Stimulated activated naive CD4-positive, alpha-beta T cell treated with Interleukin-2 at 50 U/mL for 16 hours (primary cell): ENCODE results near the gene LDB2.
"Not testable (repeated sequence)": the region's sequence is repeated elsewhere in the genome, so short reads cannot be mapped to it uniquely, and the experiment has no call there.

Experiments
- DNase-seq: peaks from one replicate; lab custom pipeline; 2025; lab: John Stamatoyannopoulos, UW

The LDB2 gene

GRCh38 chr4:16596267-16596666, 302.2 kb downstream of the LDB2 start:
- no peak for DNase-seq

- DNase-seq: no peak
These were observed 304.3 kb downstream of the LDB2 start for GRCh38 chr4:16594128-16594527.

DNA sequence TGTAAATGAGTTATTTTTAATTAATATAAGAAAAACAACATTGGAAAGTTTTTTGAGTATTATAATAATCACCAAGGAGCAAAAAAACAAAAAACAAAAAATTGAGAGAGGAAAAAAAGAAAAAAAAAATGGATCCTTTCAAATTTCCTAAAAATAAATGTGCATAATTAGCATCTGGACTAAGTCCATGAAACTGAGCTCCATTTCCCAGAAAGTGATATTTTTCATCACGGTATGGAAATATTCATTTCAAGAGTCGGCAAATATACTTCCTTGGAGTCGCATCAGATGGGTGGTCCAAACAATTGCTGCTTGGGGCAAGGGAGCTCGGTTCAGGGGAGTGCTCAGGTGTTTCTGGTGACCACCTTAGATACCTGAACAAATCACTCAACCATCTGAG, 305.1 kb downstream of the LDB2 start:
- no peak for DNase-seq

DNA sequence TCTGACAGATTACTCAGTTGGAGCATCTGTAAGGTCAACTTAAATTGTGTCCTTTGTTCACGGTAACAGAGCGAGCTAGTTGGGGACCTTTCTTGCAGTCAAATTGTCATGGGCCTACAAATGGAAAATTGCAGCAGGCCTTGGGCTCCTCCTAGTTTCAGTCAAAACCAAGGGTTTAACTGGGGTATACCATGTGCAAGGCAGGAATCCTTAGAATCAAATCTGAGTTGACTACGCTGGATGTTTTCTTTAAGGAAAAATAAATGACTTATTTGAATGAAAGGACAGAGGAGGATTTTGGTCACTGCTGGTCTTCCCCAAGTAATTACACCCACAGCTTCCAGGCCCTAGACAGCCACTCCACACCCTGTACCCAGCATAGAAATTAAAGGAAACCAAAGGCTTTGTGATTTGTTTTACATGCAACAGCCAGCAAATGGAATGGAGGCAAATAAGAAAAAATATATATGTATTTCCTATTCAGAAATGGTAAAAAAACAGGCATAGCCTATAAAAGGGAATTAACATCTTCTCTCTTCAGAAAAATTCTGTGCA, 307.1 kb downstream of the LDB2 start:
- DNase-seq: no peak

DNA sequence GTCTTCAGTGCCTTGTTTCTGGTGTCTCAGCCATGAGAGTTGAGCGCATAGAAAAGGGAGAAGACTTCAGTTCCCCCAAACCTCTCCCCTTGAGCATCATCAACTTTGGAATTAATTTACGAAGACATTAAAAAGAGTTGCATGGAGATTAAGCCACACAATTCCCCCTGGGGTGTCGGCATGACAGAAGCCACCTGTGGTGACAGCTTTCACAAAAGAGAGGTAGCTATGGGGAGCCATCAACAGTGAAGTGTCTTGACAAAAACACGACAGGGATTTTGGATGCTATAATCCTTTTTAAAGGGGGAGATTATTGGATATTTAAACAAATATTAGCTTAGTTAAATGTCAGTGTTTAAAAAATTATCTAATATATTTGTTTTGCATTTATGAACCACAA, 307.6 kb downstream of the LDB2 start:
- no peak for DNase-seq

- DNase-seq: no peak
These were observed 309.8 kb downstream of the LDB2 start for GRCh38 chr4:16588651-16589050.

DNA sequence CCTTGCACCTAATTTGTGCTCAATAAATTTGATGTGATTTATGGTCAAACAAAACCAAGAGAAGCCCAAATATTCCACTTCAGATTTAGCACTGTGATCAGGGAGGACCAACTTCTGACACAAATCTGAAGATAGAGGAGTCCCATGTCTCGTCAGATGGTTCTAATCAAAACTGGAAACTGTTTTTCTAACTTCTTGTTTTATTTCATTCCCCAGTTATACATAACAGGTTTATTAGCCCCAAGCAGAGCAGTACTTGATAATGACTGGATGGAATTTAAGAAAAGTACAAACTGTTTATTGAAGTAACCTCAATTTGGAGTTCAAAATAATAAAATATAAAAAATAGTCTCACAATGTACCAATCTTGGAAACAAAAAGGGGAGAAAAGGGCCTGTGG, 310.3 kb downstream of the LDB2 start:
- no peak for DNase-seq

- DNase-seq: no peak
These were observed 313.4 kb downstream of the LDB2 start for GRCh38 chr4:16585053-16585452.

GRCh38 chr4:16583764-16584163, 314.7 kb downstream of the LDB2 start:
- DNase-seq: no peak

GRCh38 chr4:16582526-16582925, 315.9 kb downstream of the LDB2 start:
- no peak for DNase-seq

DNA sequence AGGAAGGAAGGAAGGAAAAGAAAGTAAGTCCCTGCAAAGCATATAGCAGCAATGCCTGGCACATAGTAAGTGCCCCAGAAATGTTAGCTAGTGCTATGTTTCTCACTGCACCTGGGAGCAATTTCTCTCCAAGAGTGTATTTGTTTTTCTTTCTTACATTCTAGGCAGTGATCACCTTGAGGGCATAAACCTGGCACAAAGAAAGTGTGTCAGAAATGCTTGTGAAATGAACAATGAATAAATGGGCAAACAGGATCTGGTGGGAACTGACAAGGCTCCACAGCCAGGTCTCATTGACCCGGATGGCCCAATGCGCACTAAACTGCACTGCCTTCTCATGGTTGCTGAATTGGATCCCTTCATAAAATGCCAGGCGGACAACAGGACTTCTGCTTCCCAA, 316.4 kb downstream of the LDB2 start:
- no peak for DNase-seq

DNA sequence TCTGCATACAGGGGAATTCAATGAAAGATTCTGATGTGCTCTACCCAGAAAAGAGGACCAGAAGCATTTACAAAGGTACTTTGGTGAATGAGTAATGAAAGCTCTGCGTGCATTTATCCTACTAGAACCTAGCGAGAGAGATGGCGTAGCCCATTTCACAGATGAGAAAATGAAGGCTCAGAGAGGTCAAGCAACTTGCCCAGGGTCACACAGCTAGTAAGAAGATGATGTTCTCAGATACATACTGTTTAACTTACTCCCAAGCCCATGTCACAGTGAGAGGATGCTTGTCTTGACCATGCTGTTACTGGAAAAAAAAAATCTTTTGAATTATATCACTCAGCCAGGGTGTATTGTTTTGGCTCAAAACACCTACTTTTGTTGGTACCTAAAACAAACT, 317.3 kb downstream of the LDB2 start:
- no peak for DNase-seq

DNA sequence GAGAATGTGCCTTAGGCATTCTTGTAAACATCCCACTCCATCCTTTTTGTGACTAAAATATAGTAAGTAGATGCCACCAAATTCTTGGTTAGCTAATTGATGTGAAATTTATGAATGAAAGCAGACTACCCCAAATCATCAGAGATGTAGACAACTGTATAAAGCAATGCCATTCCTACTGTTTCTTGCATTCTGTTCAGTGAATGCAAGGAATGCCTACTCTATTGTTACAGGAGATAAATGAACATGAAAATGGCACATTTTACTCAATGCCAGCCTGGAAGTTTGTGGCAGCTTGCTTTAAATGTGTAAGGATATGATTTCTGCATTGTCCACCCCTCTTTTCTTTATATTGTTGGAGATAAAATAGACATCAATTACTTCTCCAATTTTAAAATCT, 317.9 kb downstream of the LDB2 start:
- DNase-seq: no peak

DNA sequence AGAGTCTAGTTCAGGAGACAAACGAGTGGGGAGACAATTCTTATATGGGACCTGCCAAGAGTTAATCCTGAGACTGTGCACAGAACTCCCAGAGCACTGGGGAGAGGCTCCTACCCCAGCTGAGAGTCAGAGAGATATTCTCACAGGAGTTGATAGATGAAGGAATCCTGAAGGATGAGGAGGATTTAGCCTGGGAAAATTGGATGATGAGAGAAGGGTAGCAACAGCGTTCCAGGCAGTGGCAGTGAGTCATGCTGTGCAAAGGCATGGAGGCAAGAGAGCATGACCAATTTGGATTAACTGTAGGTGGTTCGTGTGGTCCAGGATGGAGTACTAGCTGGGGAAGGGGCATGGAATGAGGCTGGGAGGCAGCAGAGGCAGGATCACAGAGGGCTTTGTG, 318.6 kb downstream of the LDB2 start:
- no peak for DNase-seq

DNA sequence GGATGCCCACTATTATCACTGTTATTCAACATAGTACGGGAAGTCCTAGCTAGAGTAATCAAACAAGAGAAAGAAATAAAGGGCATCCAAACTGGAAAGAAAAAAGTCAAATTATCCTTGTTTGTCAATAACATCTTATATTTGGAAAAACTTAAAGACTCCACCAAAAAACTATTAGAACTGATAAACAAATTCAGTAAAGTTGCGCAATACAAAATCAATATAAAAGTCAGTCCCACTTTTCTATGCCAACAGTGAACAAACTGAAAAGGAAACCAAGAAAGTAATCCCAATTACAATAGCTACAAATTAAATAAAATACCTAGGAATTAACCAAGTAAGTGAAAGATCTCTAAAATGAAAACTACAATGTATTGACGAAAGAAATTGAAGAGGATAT, 321.3 kb downstream of the LDB2 start:
- DNase-seq: no peak

DNA sequence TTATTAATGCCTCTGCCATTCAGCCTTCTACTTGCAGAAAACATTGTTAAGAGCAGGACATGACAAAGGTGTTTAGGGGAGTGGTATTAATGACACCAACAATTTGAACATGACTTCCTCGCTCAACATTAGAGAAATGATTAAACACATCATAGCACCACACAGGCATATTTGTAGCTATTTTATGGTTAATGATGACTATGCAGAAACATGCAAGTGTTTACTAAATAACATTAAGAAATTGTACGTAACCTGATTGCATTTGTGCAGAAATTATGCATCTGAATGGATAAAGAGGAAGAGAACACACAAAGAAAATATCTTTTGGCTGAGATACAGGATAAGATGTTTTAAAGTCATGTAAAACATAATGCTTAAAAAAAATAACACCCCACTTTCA, 323.5 kb downstream of the LDB2 start:
- no peak for DNase-seq

- no peak for DNase-seq
These were observed 324.7 kb downstream of the LDB2 start for GRCh38 chr4:16573739-16574138.

DNA sequence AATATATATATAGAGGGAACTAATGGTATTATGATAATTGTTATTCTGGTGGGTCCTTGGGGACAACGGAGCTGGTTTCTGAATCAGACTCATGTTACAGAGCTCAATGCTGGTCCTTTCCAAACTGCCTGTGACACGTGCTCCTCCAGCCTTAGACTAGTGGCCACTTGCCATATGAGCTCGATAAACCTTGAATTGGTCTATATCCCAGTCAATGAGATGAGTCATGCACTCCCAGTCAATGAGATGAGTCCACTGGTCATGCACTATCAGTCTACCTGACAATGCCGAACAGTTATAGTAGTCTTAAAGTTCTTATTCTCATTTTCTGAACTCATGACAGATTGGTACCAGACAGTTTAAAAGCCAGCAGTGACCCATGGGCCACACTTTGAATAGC, 325.2 kb downstream of the LDB2 start:
- no peak for DNase-seq

GRCh38 chr4:16572631-16573030, 325.8 kb downstream of the LDB2 start:
- DNase-seq: no peak

DNA sequence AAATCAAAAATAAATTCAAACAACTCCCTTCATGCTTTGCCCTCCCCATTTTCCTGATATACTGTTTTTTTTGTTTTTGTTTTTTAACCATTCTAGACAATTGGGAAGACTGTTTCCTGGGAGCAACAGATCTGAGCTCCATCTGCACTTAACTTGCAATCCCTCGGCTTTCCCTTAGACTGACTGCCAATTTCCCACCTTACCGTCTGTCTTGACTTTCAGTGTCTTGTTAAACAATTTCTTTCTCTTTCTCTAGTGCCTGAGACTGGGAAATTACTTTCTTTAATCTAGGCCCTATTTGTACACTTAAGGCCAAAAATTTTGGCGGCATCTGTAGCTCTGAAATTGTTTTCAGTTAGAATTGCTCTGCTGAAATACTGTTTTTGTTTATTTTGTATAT, 326.3 kb downstream of the LDB2 start:
- no peak for DNase-seq

DNA sequence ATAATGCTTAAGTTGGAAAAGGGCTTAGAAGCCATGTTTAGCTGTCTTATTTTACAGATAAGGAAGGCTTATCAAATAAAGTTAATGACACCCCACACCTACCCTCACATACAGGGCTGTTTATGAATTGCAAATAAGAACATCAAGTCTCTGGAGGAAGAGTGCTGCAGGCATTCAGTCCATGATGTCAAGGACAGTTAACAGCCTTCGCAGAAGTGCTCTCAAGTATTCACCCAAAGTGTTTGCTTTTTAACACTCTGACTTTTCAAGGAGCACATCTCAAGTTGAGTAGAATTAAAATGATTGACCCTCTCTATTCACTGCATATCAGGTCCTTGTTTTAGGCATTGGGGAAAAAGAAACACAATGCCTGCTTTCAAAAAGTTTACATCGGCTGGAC, 328.7 kb downstream of the LDB2 start:
- no peak for DNase-seq

GRCh38 chr4:16557316-16557715, 341.1 kb downstream of the LDB2 start:
- DNase-seq: not testable (repeated sequence)

DNA sequence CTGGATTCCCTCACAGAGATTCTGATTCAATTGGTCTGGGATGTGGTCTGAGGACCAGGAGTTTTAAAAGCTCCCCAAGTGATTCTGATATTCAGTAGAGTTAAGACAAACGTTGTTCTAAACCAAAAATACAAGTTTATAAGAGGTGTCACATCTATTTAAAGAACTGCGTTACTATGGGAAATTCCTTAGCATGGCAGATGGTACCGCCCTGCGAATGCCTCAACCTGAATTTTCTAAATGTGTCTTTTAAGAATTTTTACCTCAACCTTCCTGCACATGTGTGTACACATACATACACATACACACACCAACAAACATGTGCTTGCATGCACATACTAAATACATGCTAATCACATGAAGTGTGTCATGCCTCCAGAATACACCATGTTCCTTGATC, 343.3 kb downstream of the LDB2 start:
- no peak for DNase-seq

DNA sequence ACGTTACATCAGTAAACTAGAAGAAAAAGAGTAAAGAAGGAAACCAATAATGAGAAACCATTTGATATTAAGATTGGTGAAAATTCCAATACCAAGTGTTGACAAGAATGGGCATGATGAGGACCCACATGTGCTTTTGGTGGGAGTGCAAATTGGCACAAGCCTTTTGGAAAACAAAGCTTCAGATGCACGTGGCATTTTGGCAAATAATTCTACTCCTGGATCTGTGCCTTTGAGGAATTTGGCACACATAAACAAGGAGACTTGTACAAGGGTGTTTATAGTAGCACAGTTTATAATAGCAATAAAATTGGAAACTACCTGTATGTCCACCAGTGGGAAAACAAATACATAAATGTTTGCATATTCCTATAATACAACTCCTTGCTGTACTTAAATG, 347.9 kb downstream of the LDB2 start:
- no peak for DNase-seq

GRCh38 chr4:16545656-16546055, 352.8 kb downstream of the LDB2 start:
- no peak for DNase-seq
